ENCODE results near the gene ZNF576. TPM values are rescaled to one million over a fixed set of nuclear protein-coding genes. Genes with fewer than 3 reads are reported as not detected.
A peak's percentile ranks its signal among the peaks of the same experiment; 100 is the strongest.
"Not testable (repeated sequence)": the region's sequence is repeated elsewhere in the genome, so short reads cannot be mapped to it uniquely, and the experiment has no call there.

Gene ZNF576
- polyA plus RNA-seq, 3 donors from 2014 or later, result 6.7 to 12.8 (median 7.1) TPM

DNA sequence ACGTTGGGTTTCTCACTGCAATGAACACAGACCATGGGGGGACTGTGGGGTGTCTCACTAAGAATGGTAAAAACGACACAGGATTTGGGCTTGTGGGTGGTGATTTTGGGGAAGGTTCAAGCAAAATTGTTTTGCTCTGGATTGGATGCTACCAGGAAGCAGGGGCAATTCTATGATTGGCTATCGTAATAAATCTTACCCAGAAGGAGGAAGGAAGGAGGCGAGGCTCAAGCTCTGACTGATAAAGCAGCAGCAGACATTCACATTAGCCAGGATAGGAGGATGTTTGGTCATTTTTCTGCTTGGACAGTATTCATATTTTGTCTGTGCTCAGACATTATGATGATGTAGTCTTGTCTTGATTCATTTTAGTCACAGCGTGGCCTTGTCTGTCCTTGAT lies 1.5 kb downstream of the ZNF576 start:
- peak overlapping the region; percentile 48 to 98 (median 93) for H3K4me3 Mint-ChIP-seq
- peaks cover 0 to 13% (median 3%) of the 10 kb centered on the region in 3 donors for H3K36me3 Mint-ChIP-seq
- H3K4me1 Mint-ChIP-seq, result peaks cover 41 to 44% of the 10 kb centered on the region in 2 donors
- no peaks in the 10 kb centered on the region for H3K9me3 Mint-ChIP-seq
- DNase-seq, result no peak
- peaks cover 9 to 16% (median 13%) of the 10 kb centered on the region in 3 donors for H3K27me3 Mint-ChIP-seq (ENCODE audit: low read depth in 3 of 3)
- H3K27ac Mint-ChIP-seq, result peak overlapping the region; percentile 99 to 100 (median 100)

DNA sequence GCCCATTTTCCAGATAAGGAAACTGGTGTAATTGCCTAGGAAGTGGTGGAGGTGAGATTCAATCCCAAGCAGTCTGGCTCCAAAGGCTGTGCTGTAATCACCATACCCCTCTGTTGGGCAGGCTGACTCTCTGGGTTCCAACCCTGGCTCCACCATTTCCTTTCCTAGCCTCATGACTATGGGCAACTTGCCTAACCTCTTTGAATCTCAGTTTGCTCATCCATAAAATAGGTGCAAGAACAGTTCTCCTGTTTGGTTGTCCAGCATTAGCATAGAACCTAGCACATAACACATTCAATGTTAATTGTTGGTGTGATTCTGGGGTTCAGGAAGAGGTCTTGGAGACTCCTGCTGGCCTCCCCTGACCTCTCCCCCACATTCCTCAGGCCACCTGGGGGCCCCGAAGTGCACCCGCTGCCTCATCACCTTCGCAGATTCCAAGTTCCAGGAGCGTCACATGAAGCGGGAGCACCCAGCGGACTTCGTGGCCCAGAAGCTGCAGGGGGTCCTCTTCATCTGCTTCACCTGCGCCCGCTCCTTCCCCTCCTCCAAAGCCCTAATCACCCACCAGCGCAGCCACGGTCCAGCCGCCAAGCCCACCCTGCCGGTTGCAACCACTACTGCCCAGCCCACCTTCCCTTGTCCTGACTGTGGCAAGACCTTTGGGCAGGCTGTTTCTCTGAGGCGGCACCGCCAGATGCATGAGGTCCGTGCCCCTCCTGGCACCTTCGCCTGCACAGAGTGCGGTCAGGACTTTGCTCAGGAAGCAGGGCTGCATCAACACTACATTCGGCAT lies 2.2 kb downstream of the ZNF576 start:
- peaks cover 39 to 40% of the 10 kb centered on the region in 2 donors for H3K4me1 Mint-ChIP-seq

GRCh38 chr19:43599635-43600295 lies 3.4 kb downstream of the ZNF576 start:
- Mint-ChIP-seq H3K27me3 (ENCODE audit: low read depth in 3 of 3) (peaks cover 9 to 13% (median 11%) of the 10 kb centered on the region in 3 donors), H3K27ac (peak overlapping the region in 2 of 6 donors; percentile 3 to 40), H3K4me3 (no peak overlapping the region), H3K36me3 (peaks cover 0 to 6% (median 3%) of the 10 kb centered on the region in 3 donors), H3K4me1 (peaks cover 33 to 35% of the 10 kb centered on the region in 2 donors), H3K9me3 (no peaks in the 10 kb centered on the region)
- DNase-seq, result no peak

More for the DNA sequence above, 2.2 kb downstream of the ZNF576 start:
- H3K4me3 Mint-ChIP-seq, result no peak overlapping the region
- H3K27ac Mint-ChIP-seq, result peak overlapping the region in 3 of 6 donors; percentile 67 to 100 (median 99)
- no peaks in the 10 kb centered on the region for H3K9me3 Mint-ChIP-seq
- peaks cover 9 to 16% (median 13%) of the 10 kb centered on the region in 3 donors for H3K27me3 Mint-ChIP-seq (ENCODE audit: low read depth in 3 of 3)
- DNase-seq, result no peak
- peaks cover 0 to 8% (median 3%) of the 10 kb centered on the region in 3 donors for H3K36me3 Mint-ChIP-seq

GRCh38 chr19:43600326-43600725 lies 3.9 kb downstream of the ZNF576 start:
- H3K9me3 Mint-ChIP-seq, DNase-seq, H3K36me3 Mint-ChIP-seq, H3K4me3 Mint-ChIP-seq: not testable (repeated sequence)
- Mint-ChIP-seq H3K4me1 (peaks cover 30 to 32% of the 10 kb centered on the region in 2 donors), H3K27ac (peak overlapping the region in 1 of 6 donors; percentile 40), H3K27me3 (ENCODE audit: low read depth in 3 of 3) (peaks cover 9 to 11% (median 9%) of the 10 kb centered on the region in 3 donors)

DNA sequence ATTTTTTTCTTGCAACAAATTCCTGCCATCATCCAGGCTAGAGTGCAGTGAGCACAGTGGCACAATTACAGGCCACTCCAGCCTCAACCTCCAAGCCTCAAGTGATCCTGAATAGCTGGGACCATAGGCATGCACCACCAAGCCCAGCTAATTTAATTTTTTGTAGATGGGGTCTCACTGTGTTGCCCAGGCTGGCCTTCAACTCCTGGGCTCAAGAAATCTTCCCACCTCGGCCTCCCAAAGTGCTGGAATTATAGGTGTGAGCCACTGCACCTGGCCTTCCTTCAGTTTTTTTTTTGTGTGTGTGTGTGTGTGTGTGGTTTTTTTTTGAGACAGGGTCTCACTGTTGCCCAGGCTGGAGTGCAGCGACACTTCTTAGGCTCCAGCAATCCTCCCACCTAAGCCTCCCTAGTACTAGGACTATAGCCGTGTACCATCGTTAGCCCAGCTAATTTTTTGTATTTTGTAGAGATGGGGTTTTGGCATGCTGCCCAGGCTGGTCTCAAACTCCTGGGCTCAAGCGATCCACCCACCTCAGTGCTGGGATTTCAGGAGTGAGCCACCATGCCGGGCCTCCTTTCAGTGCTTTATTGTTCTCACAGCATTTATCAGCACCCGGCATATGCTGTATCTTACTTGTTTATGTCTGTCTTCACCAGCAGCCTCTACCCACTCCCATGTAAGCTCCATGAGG lies 9.6 kb downstream of the ZNF576 start:
- H3K4me1 Mint-ChIP-seq, result peaks cover 6% of the 10 kb centered on the region in 2 donors
- DNase-seq, result no peak
- peak overlapping the region in 2 of 6 donors; percentile 11 to 64 for H3K27ac Mint-ChIP-seq
- H3K9me3 Mint-ChIP-seq, result no peaks in the 10 kb centered on the region
- H3K27me3 Mint-ChIP-seq (ENCODE audit: low read depth in 3 of 3), result peaks cover 0 to 2% (median 1%) of the 10 kb centered on the region in 3 donors
- H3K4me3 Mint-ChIP-seq, result no peak overlapping the region
- peaks cover 0 to 23% (median 7%) of the 10 kb centered on the region in 3 donors for H3K36me3 Mint-ChIP-seq

DNA sequence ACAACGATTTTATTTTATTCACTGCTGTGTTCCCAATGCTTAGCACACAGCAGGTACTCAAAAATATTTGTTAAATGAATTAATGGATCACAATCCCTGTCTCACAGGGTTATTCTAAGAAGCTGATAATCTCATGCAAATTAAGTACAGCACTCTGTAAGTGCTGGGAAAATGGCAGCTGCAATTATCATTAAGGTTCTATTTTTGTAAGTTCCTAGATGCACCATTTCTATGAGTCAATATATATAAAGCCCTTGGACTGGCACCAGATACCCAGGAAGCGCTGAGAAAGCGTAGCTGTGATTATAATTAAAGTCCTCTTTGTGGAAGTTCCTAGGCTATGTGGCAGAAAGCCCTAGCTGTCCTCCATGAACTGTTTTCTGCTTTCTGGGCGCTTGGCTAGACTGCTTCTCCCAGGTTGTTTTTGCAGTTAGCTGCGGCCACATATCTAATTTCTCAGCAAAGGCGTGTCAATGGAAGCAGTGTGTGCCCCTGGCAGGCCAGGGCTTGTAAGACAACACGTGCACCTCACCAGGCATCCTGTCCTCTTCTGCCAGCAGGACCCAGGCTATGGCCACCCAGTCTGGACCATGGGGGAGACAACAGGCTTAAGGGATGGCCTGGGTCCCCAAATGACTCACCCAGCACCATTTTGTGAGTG lies 10.3 kb downstream of the ZNF576 start:
- Mint-ChIP-seq H3K4me1 (peaks cover 6% of the 10 kb centered on the region in 2 donors), H3K9me3 (no peaks in the 10 kb centered on the region), H3K36me3 (peaks cover 0 to 19% (median 5%) of the 10 kb centered on the region in 3 donors), H3K27me3 (ENCODE audit: low read depth in 3 of 3) (peaks cover 0 to 2% (median 1%) of the 10 kb centered on the region in 3 donors), H3K27ac (peak overlapping the region in 4 of 6 donors; percentile 11 to 34 (median 32)), H3K4me3 (no peak overlapping the region)
- DNase-seq, result no peak

- Mint-ChIP-seq H3K4me3 (no peak overlapping the region), H3K9me3 (no peaks in the 10 kb centered on the region), H3K27ac (peak overlapping the region in 4 of 6 donors; percentile 34 to 76 (median 66)), H3K36me3 (peaks cover 3 to 25% (median 10%) of the 10 kb centered on the region in 3 donors), H3K4me1 (peaks cover 6 to 8% of the 10 kb centered on the region in 2 donors), H3K27me3 (ENCODE audit: low read depth in 3 of 3) (peaks cover 0 to 3% (median 3%) of the 10 kb centered on the region in 3 donors)
- no peak for DNase-seq
These were observed 11.1 kb downstream of the ZNF576 start for GRCh38 chr19:43607238-43608205.

GRCh38 chr19:43609872-43610271 lies 13.5 kb downstream of the ZNF576 start:
- Mint-ChIP-seq H3K9me3 (no peaks in the 10 kb centered on the region), H3K27ac (peak overlapping the region in 1 of 6 donors; percentile 53), H3K27me3 (ENCODE audit: low read depth in 3 of 3) (peaks cover 0 to 3% (median 3%) of the 10 kb centered on the region in 3 donors), H3K4me3 (no peak overlapping the region), H3K4me1 (peaks cover 18 to 19% of the 10 kb centered on the region in 2 donors), H3K36me3 (peaks cover 10 to 38% (median 17%) of the 10 kb centered on the region in 3 donors)
- no peak for DNase-seq

DNA sequence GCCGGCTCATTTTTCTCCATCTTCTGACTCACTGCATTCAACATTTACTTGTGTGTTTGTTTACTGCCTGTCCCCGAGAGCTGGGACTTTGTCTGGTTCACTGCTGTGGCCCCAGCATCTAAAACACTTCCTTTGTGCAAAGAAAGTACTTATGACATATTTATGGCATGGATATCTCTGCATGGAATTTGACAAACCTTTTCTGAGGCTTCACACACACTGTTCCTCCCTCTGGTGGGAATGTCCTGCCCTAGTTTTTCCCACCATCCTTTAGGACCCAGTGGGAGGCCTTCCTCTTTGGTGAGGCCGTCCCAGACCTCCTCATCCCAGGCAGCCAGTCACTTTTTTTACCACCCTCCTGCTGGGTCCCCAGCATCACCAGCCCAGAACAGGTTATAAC lies 14.1 kb downstream of the ZNF576 start:
- peaks cover 0 to 3% (median 3%) of the 10 kb centered on the region in 3 donors for H3K27me3 Mint-ChIP-seq (ENCODE audit: low read depth in 3 of 3)
- H3K27ac Mint-ChIP-seq, result peak overlapping the region in 2 of 6 donors; percentile 24 to 66
- peaks cover 18 to 21% of the 10 kb centered on the region in 2 donors for H3K4me1 Mint-ChIP-seq
- H3K9me3 Mint-ChIP-seq, result no peaks in the 10 kb centered on the region
- peaks cover 10 to 38% (median 17%) of the 10 kb centered on the region in 3 donors for H3K36me3 Mint-ChIP-seq
- no peak overlapping the region for H3K4me3 Mint-ChIP-seq
- DNase-seq, result no peak

DNA sequence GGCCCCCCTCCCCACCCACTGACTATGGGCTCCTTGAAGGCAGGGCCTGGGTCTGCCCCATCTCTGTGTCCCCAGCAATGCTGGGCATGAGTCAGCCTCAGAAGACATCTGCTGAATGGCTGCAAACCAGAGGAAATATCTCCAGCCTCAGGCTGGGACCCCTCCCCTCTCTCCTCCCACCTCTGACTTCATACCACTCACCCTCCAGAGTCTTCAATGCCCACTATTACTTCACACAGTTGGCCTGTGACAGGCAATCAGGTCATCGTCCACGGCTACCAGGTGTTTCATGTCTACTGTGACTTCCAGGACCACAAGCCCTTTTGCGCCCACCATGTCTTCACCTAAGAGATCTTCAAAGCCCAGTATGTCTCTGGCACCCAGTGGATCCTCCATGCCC lies 15.4 kb downstream of the ZNF576 start, which contains the start of gene SRRM5:
SRRM5 (plus strand) TSS at position 301 of the 400 bp plus-strand sequence; CDS start at position 335, 34 bp downstream.
- no peak for DNase-seq

DNA sequence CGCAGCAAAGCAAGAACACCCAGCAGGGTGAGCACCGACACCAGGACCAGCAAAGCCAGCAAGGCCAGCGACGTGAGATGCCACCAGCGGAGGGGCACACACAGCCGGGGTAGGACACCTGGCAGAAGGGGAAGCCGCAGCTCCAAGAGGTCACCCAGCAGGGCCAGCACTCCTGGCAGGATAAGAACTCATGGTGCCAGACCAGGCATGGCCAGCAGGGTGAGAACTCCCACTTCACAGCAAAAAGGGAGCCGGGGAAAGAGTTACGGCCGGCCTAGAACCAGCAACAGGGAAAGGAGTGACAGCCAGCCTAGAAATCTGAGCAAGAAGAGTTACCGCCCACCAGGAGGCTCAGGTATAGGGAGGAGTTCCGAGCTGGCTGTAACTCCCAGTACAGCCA lies 16.0 kb downstream of the ZNF576 start:
- Mint-ChIP-seq H3K27ac (peak overlapping the region in 1 of 6 donors; percentile 65), H3K36me3 (peaks cover 10 to 28% (median 17%) of the 10 kb centered on the region in 3 donors), H3K4me3 (no peak overlapping the region), H3K4me1 (peaks cover 19 to 27% of the 10 kb centered on the region in 2 donors), H3K27me3 (ENCODE audit: low read depth in 3 of 3) (peaks cover 0 to 3% (median 3%) of the 10 kb centered on the region in 3 donors), H3K9me3 (no peaks in the 10 kb centered on the region)
- no peak for DNase-seq

More for the DNA sequence above, 15.4 kb downstream of the ZNF576 start, which contains the start of gene SRRM5:
- Mint-ChIP-seq H3K4me3 (no peak within 1 kb of the TSS), H3K4me1 (peaks cover 22 to 28% of the 10 kb centered on the region in 2 donors), H3K9me3 (no peaks in the 10 kb centered on the region), H3K36me3 (peaks cover 10 to 33% (median 17%) of the 10 kb centered on the region in 3 donors), H3K27me3 (ENCODE audit: low read depth in 3 of 3) (peaks cover 0 to 3% (median 3%) of the 10 kb centered on the region in 3 donors), H3K27ac (peak within 1 kb of the TSS in 2 of 6 donors; percentile 49 to 66)

DNA sequence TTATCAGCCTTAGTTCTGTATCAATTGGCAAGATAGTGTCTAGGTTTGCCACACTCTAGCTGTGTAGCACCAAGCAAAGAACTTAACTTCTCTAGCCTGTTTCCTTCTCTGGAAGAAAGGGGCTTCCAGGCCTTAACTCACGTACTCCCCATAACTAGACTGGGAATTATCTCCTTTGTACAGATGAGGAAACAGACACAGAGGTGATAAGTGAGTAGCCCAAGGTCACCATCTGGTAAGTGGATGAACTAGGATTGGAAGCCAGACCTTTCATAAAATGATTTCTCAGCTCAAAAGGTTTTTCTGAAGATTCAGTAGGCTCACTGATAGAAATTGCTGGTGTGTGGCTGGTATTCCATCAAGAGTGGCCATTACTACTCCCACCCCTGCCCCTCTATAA lies 19.9 kb downstream of the ZNF576 start:
- Mint-ChIP-seq H3K4me1 (peaks cover 39 to 54% of the 10 kb centered on the region in 2 donors), H3K9me3 (no peaks in the 10 kb centered on the region), H3K36me3 (peaks cover 10 to 21% (median 13%) of the 10 kb centered on the region in 3 donors), H3K4me3 (no peak overlapping the region), H3K27me3 (ENCODE audit: low read depth in 3 of 3) (peaks cover 0 to 10% (median 7%) of the 10 kb centered on the region in 3 donors), H3K27ac (peak overlapping the region in 2 of 6 donors; percentile 31 to 32)
- DNase-seq, result no peak

Data from immature natural killer cell (primary cell).